ENCODE data around the gene SLC25A22.
A peak's percentile ranks its signal among the peaks of the same experiment; 100 is the strongest.

The SLC25A22 gene

DNA sequence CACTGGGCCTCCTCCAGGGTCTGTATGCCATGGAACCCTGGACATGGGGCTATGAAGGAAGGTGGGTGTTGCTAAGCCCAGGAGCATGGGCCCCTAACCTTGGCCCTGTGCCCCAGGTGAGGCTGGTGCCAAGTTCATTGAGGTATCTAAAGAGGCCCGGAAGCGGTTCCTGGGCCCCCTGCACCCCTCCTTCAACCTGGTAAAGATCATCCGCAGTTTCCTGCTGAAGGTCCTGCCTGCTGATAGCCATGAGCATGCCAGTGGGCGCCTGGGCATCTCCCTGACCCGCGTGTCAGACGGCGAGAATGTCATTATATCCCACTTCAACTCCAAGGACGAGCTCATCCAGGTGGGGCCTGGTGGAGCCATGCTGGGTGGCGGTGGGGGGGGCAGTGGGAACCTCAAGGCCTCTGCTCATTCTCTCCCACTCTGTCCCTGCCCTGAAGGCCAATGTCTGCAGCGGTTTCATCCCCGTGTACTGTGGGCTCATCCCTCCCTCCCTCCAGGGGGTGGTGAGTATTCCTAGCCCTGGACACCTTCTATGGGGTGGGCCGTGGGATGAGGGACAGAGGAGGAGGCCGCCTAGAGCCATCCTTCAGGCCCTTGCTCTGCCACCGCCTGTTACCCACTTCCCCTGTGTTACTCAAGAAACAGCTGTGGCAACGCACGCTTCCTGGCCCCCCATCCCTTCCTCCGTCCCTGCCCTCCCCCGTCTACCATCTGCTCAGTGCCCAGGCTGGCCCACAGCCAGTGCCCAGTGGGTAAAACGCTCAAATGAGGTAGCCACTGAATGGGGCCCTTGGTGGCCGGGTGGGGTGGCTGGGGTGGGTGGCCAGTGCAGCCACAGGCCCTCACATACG lies 23.7 kb upstream of the SLC25A22 start:
- no peak for DNase-seq

DNA sequence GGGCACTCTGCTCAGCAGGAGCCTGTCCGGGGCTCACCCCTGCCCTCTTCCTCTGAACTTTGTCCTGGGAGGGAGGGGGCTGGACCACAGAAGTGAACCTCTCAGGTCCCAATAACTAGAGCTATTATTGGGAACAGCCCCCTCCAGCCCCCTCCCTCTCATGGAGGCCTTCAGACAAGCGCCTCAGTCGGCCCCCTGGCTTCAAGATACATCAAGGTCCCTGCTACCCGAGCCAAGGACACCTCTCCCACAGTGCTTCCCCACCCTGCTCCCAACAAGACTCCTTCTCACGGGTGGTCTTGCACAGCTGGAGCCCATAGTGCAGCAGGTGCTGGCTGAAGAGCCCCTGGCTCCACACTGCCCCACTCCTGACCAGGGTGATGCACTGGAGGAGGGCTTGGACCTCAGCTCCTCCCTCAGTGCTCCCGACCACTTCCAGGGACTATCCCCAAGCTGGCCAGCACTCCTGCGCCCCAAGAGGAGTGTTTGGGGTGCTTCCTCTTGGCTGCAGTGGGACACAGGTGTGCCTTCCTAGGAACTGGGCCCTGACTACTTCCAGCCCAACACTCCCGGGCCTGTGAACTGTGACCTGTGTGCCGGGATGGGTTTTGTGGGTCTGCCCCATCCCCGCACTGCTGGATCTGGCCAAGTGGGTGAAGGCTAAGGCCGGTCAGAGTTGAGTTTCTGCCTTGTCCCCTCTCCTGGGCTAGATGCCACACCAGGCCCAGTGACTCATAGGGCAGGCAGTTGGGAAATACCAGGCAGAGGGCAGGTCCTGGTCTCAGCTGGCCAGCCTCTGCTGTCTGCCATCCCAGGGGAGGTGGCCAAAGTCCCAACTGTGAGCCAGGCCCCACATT lies 22.8 kb upstream of the SLC25A22 start:
- no peak for DNase-seq

DNA sequence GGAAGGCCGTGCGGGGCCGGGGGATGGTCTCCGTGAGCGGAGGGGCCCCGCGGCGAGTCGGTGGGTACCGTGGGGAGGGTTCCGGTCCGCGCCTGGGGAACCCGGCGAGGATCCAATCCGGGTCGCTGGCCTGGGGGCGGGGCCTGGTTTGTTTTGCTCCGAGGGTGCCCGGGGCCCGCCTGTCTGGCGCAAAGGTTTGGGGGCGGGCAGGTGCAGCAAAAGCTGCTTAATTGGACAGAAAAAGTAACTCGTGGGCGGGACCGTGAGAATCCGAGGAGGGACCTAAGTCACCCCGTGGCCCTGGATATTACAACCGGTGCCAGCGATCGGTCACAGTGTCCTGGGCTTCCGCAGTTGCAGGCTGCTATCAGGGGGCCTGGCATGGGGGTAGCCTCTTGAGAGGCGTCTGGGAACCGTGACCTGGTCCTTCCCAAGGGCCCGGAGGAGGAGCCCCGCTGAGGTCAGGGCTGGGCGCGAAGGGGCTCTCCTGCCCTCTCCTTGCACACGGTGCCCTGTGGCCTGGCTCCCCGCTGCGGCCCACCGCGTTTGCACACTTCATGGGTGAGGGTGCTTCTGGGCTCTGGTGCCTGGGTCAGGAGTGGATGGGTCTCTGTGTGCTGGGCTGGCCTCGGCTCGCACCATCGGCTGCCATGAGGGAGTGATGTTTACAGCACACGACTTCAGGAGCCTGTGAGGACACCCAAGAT lies 22.0 kb upstream of the SLC25A22 start:
- peak in 1 of 2 experiments; percentile 48 for DNase-seq

DNA sequence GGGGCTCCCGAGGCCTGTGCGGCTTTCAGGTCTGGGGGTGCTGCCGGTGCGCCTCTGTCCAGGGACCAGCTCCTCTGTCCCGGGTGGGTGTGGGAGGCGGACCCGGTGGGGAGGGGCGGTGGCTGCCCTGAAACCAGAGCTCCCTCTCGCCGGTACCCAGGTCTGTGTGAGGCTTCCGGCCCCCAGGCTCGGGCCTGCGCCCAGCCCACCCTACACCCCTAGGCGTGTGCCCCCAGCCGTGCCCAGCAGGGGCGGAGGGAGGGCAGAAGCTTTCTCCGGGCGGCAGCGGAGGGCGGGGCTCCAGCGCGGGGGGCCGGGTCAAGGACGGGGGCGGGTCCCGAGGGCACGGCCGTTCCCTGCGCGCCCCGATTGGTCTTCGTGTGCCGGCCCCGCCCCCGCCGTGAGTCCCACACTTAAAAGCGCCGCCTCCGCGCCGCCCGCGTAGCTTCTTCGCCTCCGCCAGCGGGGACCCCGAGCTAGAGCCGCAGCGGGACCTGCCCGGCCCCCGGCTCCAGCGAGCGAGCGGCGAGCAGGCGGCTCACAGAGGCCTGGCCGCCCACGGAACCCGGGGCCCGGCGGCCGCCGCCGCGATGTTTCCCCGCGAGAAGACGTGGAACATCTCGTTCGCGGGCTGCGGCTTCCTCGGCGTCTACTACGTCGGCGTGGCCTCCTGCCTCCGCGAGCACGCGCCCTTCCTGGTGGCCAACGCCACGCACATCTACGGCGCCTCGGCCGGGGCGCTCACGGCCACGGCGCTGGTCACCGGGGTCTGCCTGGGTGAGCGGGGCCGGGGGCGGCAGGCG lies 21.2 kb upstream of the SLC25A22 start:
- peak in 1 of 2 experiments; percentile 52 for DNase-seq

DNA sequence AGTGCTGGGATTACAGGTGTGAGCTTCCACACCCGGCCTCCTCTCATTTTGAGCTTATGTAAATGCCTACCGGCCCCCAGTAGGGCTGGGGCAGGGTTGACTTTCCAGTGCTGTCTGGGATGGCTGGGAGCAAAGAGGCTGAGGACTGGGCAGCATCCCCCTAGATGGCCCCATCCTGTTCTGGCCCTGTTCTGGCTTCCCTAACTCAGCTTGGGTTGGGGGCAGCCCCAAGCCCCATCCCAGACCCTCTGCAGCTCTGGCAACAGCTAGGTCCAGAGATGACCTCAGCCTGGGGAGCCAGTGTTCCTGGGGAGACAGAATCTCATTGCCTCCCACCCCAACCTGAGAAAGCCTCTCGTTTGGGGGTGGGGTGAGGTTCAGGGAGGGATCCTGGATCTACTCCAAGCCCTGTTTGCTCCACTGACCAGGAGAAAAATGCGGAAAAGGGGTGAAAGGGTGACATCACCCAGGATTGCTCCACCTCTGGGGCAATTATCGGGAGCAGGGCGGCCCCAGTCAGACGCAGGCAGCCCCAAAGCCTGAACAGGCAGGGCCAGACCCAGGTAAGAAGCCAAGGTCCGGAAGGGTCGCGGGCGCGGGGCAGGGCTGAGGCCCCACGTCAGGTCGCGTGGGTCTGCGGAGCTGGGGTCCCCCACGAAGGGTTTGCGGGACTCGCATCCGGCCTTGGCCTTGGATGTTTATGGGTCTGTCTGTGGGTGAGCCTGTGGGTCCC lies 20.5 kb upstream of the SLC25A22 start, which contains the start of gene PNPLA2:
Gene PNPLA2 (plus strand): TSS at position 519 of the 733 bp plus-strand sequence. CDS start 805 bp downstream, outside the sequence.
- DNase-seq, result no peak

DNA sequence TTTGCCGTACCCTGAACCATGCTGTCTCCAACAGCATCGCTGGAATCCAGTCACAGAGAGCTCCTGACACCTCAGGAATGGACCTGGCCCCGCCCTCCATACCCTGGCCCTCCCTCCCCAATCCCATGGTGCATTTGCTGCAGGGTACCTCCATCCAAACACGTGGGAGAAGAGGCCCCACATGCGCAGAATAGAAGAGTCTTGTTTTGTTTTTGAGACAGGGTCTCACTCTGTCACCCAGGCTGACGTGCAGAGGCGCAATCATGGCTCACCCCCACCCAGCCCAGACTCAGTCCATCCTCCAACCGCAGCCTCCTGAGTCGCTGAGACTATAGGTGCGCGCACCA lies 18.3 kb upstream of the SLC25A22 start:
- no peak for DNase-seq

DNA sequence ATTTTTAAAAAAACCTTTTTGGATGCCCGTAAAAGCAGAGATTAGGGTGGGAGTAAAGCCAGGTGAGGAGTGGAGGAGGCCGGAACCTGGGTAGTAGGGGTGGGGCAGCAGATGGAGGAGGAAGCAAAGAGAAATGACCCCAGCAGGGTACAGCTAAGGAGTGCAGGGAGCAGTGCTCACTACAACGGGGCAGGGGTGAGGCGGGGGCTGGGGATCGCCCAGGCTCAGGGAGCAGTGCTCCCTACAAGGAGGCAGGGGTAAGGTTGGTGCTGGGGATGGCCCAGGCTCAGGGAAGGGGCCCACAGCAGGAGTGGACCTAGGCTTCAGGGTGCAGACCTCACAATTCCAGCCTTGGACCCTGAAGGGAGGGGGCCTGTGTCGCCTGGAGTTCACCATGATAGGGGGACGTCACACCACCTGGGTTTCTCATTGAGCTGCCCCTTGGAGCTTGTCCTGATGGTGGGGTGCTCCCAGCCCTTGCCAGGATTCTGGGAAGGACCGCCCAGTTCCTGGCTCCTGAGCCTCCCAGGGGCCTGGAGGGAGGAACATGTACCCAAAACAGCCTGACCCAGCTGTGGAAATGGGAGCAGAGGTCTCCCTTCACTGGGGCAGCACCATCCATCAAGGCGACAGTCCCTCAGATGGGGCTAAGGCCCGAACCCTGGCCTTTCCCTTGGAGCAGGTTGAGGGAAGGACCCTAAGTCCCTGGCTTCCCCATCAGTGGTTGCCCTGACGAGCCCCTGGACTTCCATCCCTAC lies 17.8 kb upstream of the SLC25A22 start:
- DNase-seq, result no peak

DNA sequence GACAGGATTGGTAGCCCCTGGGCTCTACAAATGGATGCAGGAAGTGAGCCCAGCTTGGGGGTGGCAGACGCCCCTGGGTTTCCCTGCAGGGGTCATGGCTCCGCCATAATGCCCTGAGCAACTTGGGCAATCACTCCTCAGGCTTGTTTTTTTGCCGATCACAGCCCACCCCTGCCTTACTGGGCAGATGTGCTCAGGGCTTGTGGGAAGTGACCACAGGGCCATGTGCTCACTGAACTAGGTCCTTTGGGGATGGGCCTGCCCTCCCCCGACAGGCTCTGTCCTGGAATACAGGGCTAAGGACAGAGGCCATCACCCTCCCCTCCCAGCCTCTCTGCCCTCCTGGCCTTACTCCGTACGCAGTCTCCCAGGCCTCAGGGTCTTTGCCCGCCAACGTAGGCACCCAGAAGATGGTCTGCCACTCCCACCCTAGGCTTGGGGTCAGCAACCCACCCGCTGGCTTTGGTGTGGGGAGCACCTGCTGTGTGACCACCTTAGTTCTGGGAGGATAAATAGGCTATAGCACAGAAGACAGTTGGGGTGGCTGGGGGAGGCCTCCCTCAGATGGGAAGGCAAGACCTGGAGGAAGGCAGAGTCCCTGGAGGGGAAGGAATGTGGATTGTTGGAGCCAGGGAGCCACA lies 15.5 kb upstream of the SLC25A22 start:
- DNase-seq, result no peak

DNA sequence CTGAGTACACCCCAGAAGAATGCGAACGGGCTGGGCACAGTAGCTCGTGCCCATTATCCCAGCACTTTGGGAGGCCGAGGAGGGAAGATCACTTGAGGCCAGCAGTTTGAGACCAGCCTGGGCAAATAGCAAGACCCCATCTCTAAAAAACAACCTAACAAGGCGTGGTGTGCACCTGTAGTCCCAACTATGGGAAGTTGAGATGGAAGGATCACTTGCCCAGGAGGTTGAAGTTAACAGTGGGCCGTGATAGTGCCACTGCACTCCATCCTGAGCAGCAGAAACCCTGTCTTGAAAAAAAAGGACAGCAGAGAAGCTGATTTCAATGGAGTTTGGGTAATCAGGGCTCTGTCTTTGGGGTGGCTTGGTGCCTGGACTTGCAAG lies 15.0 kb upstream of the SLC25A22 start:
- no peak for DNase-seq

DNA sequence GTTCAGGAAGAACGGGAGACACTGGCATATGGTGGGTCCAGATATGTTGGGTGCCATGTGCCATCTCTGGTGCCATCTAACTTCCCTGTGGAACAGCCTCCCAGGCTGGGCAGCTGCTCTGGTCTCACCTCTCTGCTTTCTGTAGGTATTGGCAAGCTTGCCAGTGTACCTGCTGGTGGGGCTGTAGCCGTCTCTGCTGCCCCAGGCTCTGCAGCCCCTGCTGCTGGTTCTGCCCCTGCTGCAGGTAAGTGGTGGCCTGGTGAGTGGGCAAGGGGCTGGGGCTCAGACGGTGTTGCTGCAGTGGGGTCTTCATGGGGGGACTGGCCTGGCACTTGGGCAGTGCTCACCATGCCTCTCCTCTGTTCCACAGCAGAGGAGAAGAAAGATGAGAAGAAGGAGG lies 14.3 kb upstream of the SLC25A22 start:
- DNase-seq, result no peak

DNA sequence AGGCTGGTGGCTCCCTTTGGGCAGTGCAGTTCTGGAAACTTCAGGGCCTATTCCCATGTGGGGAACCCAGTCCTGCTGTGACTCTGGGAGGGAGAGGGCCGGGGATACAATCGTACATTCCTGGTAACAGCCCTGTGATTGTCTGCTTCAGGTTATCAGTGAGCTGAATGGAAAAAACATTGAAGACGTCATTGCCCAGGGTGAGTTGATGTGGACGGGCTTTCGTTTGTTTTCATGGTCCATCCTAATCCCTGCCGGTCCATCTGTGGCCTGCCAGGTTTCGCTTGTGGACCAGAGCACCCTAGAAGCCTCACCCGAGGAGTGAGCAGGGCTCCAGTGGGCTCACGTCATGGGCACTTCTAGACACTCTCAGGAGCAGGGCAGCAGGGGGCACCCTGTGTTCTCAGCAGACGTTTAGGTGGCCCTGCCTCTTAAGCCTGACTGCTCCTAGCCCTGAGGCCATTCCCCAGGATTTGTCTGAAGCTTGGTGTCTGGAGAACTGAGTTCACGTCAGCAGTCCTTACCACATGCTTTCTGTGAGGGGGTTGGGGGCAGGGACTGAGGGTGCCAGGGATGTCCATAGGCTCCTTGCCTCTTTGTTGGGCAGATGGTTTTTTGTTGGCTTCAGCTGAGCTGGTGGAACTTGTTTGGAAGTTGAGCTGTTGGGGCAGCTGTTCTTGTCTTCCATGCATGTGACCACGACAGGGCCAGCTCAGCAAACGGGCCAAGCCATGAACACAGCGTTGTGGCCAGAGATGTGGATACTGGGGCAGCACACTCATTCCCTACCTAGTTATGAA lies 13.6 kb upstream of the SLC25A22 start:
- no peak for DNase-seq

DNA sequence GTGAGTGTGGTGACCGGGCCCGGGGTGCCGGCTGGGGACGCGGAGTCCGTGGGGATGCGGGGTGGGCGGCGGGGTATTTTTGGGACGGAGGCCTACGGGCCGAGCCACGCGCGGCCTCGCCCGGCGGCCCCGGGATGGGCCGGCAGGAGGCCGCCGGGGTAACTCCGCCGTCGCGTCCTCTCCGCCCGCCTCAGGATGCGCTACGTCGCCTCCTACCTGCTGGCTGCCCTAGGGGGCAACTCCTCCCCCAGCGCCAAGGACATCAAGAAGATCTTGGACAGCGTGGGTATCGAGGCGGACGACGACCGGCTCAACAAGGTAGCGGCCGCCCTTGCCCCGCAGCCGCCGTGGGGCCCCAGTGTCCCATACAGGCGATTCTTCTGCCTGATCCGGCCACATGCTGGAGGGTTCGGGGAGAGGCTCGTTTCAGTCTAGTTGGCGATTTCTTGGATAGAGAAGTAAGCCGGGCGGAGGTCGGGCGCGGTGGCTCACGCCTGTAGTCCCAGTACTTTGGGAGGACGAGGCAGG lies 12.0 kb upstream of the SLC25A22 start:
- no peak for DNase-seq

DNA sequence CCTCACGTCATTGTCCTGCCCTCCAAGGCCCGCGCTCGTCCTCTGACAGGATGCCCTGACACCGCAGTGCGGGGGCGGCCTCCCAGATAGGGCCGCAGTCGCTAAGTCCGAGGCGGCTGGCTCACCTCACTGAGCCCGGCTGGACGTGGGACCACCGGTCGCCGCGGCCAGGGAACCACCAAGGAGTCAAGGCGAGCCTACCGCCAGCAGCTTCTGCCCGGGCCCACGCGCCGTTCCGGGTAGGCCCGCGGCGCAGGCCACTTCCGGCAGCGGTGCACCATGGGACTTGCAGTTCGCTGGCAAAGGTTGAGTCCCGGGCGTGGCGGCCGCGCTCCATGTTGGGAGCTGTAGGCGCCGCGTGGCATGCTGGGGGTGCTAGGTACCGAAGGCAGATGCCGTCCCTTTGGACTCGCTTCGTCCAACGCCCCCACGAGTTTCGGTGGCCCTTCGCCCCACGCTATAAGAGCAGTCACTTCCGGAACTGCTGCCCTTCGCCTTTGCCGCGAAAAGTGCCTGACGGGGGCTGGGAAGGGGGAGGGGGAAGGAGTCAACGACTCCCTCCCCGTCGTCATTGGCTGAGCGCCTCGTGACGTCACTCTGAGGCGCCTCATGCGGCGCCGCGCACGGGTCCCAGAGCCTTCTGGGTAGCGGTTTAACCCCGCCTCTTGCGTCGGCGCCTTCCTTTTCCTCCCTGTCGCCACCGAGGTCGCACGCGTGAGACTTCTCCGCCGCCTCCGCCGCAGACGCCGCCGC lies 11.4 kb upstream of the SLC25A22 start, which contains the start of gene RPLP2:
Gene RPLP2 (plus strand): TSS at position 681 of the 753 bp plus-strand sequence. CDS start 268 bp downstream, outside the sequence.
- DNase-seq, result peak; percentile 86

DNA sequence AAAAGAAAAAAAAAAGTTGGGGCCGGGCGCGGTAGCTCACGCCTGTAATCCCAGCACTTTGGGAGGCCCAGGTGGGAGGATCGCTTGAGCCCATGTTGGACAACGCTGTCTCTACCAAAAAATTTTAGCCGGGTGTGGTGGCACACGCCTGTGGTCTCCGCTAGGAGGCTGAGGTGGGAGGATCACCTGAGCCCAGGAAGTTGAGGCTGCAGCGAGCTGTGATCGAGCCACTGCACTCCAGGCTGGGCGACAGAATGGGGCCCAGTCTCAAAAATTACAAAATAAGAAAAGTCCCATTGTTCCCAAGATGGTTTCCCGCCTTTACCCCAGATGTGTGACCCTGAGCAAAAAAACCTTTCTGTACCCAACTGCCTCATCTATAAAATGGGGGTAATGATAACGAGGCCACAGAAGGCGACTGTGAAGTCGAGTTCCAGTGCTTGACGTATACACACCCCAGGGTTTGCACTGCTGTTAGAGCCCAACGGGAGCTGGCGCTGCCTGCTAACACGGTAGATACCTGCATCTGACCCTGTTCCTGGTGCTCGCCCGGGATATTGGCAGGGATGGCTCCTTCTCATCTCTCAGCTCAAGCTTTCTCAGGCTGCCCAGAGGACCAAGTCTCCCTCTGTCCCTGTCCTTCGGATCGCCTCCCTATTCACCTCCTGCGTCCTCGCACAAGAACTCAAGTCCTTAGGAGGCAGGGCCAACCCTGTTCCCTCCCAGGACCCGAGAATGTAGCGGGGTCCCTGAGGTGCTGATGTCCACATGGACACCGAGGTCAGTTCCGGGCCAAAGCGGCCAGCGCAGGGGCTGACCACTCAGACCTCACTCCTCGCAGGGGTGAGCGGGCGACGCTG lies 10.6 kb upstream of the SLC25A22 start:
- no peak for DNase-seq

DNA sequence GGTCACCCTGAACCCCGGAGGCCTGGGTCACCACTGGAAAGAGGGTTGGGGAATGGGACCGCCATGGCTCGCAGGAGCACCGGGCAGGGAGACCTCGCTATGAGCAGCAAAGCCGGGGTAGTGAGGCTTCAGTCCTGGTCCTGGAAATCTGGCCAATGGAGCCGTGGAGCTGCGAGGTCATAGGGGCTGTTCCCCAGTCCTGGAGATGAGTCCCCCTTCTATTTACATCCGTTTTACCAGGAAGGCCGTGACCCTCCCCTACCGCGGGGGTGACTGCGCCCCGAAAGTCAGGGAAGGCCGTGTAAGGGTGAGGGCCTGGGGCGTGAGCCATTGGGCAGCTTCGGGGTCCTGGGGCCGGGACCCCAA lies 6.5 kb upstream of the SLC25A22 start:
- DNase-seq, result no peak

DNA sequence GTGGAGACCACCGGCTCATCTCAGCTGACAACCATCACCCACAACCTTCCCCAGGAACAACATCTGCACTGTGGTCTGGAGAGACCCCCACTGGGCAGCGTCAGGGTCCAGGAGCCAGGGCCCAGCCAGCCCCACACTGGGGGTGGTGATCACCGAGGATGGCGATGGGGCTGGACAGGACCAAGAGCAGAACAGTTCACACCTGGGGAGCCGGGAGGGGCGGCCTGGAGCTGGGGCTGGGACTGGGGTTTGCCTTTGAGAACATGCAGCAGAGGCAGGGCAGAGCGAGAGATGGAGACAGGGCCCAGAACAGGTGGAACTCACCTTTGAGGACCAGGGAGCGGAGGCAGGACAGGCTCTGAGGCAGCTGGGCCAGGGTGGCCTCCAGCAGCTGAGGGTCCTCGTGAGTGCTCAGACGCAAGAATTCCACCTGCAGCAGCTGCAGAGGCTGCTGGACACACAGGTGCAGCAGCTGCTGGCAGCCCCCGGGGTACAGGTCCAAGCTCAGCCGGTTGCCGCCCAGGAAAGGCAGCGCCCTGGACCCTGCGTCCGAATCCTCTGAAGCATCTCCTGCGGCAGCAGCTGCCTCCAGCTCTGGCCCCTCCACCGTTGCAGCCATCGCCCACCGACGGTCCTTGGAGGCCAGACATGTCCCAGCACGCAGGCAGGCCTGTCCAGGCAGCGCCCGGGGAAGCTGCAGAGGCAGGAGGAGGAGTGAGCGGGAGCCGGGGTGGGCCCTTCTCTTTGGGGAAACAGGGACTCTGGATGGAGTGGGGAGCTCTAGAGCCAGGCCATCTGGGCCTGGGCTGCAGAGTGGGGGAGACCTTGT lies 5.9 kb upstream of the SLC25A22 start:
- DNase-seq, result peak in 1 of 2 experiments; percentile 27

DNA sequence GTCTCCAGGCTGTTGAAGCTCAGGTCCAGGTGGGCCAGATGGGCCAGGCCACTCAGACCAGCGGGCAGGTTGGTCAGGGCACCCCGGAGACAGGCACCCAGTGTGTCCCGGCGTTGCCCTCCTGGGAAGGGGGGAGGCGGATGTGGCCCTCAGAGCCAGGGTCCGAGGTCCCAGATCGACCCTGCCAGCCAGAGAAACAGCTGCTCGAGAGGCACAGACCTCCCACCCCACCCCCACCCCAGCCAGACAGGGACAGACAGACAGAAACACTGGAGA lies 5.3 kb upstream of the SLC25A22 start:
- DNase-seq, result no peak

Measured in SHP77 (cell line).